Stomach (tissue), 9 donors: ENCODE data around the gene NFILZ. TPM values are rescaled to one million over a fixed set of nuclear protein-coding genes. Genes with fewer than 3 reads are reported as not detected.

Source experiments
- DNase-seq, 2 donors: peaks; one replicate each; pipeline versions ENCODE4 v3.0.0 to v3.0.0-alpha.2; 2013 to 2019
- H3K27ac ChIP-seq, 5 donors: fragments of 200-600 bp in 4 of 5; sonication (generic) in 4 of 5; one replicate each; pipeline ENCODE4 v1.5.1; 2013 to 2019; ENCODE audit warnings: mild to moderate bottlenecking in 1 of 5, moderate library complexity in 1 of 5
- H3K27me3 ChIP-seq, 3 donors: fragments of 200-600 bp; sonication (generic); one replicate each; pipeline ENCODE4 v1.5.1; 2017 to 2019; ENCODE audit warnings: mixed run types in 1 of 3
- H3K36me3 ChIP-seq, 4 donors: fragments of 200-600 bp; sonication (generic); 1 replicate in 3 of 4; 2 replicates in 1 of 4; pipeline ENCODE4 v1.5.1; 2016 to 2019
- H3K4me1 ChIP-seq, 4 donors: fragments of 200-600 bp; sonication (generic); one replicate each; pipeline ENCODE4 v1.5.1; 2016 to 2019
- H3K4me3 ChIP-seq, 4 donors: fragments of 200-600 bp; sonication (generic) in 3 of 4; one replicate each; pipeline ENCODE4 v1.5.1; 2016 to 2019; ENCODE audit warnings: mild to moderate bottlenecking in 1 of 4
- H3K9me3 ChIP-seq, 4 donors: fragments of 200-600 bp; sonication (generic); one replicate each; pipeline ENCODE4 v1.5.1; 2016 to 2019
- CTCF ChIP-seq, 7 experiments: fragments of 450-650 bp in 4 of 7; fragments of 200-600 bp in 3 of 7; sonication (generic) in 3 of 7; IDR thresholded peaks; one replicate each; pipeline ENCODE4 v1.5.1; 2016 to 2019; ENCODE audit warnings: antibody characterized with exemption in 7 of 7, control low read depth in 2 of 7, mild to moderate bottlenecking in 1 of 7
- EP300 ChIP-seq: sonication (generic); formaldehyde crosslinking; IDR thresholded peaks from one replicate; pipeline ENCODE4 v1.6.1; 2017; ENCODE audit warnings: antibody characterized with exemption
- POLR2A ChIP-seq, 4 donors: fragments of 450-650 bp; IDR thresholded peaks; one replicate each; pipeline ENCODE4 v1.6.1; 2016; ENCODE audit warnings: antibody characterized with exemption in 4 of 4, control low read depth in 2 of 4, mild to moderate bottlenecking in 1 of 4, moderate library complexity in 1 of 4
- POLR2AphosphoS5 ChIP-seq, 3 donors: sonication (generic); formaldehyde crosslinking; IDR thresholded peaks; one replicate each; pipeline ENCODE4 v1.6.1; 2016; ENCODE audit warnings: antibody characterized with exemption in 3 of 3
- WGBS, 5 donors: extraction: QIAGEN DNeasy Blood & Tissue Kit in 3 of 5; methylation state at CpG; one replicate each; pipeline versions ENCODE4 v1.1.5 to v1.1.7; 2013 to 2018; 5-methylcytosine and 5-hydroxymethylcytosine counted together
- intact Hi-C: fragments of 100-400 bp; cut with DNase I; formaldehyde crosslinking; loops from one replicate; pipeline ENCODE4 v1.15.1; 2023; ENCODE audit warnings: low total_unique reads
- polyA plus RNA-seq, 3 donors: library from polyadenylated mRNA; stranded (reverse); fragments of 200-250 nt; gene quantifications; one replicate each; pipeline ENCODE4 v1.2.3, GENCODE V29; 2013
- total RNA-seq, 5 donors: library from RNA; depleted of rRNA; stranded (reverse); fragments of >200 nt; gene quantifications; one replicate each; pipeline versions ENCODE4 v1.1.0 to v1.2.3, GENCODE V29; 2014 to 2016
- donor health status: healthy with polysubstance abuse.
- donor health status: Bipolar disorder and iron deficiency.
- donor health status: healthy.

The NFILZ gene
- total and polyA plus RNA-seq, 8 donors: not detected

GRCh38 chr19:8611391-8611876 is 19.0 kb upstream of the NFILZ start:
- DNase-seq: peak in 1 of 2 donors; percentile 66
- Histone ChIP-seq H3K27me3 (peaks cover 0 to 32% (median 8%) of the 10 kb centered on the region in 3 donors), H3K36me3 (no peaks in the 10 kb centered on the region), H3K27ac (peak overlapping the region in 4 of 5 donors; percentile 46 to 86 (median 50)), H3K4me3 (no peak overlapping the region), H3K4me1 (peaks cover 11 to 52% (median 35%) of the 10 kb centered on the region in 4 donors), H3K9me3 (no peaks in the 10 kb centered on the region)
- intact Hi-C loops: no loop called here
- TF ChIP-seq POLR2AphosphoS5 (IDR thresholded peaks at IDR 0.05): no peak
- no peak for TF ChIP-seq EP300
- no peak for TF ChIP-seq POLR2A (IDR thresholded peaks at IDR 0.05)
- TF ChIP-seq CTCF (IDR thresholded peaks at IDR 0.05): no peak
- WGBS, 5 donors: 36 to 45% (median 42%) methylated on average over 15 to 18 of the region's 18 CpGs

GRCh38 chr19:8611877-8612806 is 18.3 kb upstream of the NFILZ start:
- Histone ChIP-seq H3K9me3 (no peaks in the 10 kb centered on the region), H3K27me3 (peaks cover 0 to 38% (median 8%) of the 10 kb centered on the region in 3 donors), H3K36me3 (no peaks in the 10 kb centered on the region), H3K27ac (peak overlapping the region in 4 of 5 donors; percentile 46 to 86 (median 50)), H3K4me3 (no peak overlapping the region), H3K4me1 (peaks cover 11 to 47% (median 34%) of the 10 kb centered on the region in 4 donors)
- WGBS, 5 donors: 34 to 45% (median 42%) methylated on average over 10 to 12 of the region's 12 CpGs
- intact Hi-C loops: no loop called here
- peak in 1 of 2 donors; percentile 73 for DNase-seq
- TF ChIP-seq CTCF (IDR thresholded peaks at IDR 0.05) (no peak), POLR2A (IDR thresholded peaks at IDR 0.05) (no peak), EP300 (no peak)

GRCh38 chr19:8612807-8613171 is 17.6 kb upstream of the NFILZ start:
- Histone ChIP-seq H3K4me1 (peaks cover 11 to 42% (median 29%) of the 10 kb centered on the region in 4 donors), H3K36me3 (no peaks in the 10 kb centered on the region), H3K27me3 (peaks cover 0 to 44% (median 8%) of the 10 kb centered on the region in 3 donors), H3K27ac (peak overlapping the region in 1 of 5 donors; percentile 50), H3K9me3 (no peaks in the 10 kb centered on the region), H3K4me3 (no peak overlapping the region)
- no peak for DNase-seq
- no peak for TF ChIP-seq CTCF (IDR thresholded peaks at IDR 0.05)
- TF ChIP-seq POLR2A (IDR thresholded peaks at IDR 0.05): no peak
- no peak for TF ChIP-seq EP300
- no peak for TF ChIP-seq POLR2AphosphoS5 (IDR thresholded peaks at IDR 0.05)
- intact Hi-C loops: no loop called here
- WGBS, 5 donors: 41 to 64% (median 48%) methylated on average over 4 to 5 of the region's 5 CpGs

GRCh38 chr19:8614455-8614854 is 16.0 kb upstream of the NFILZ start:
- Histone ChIP-seq H3K9me3 (no peaks in the 10 kb centered on the region), H3K4me1 (peaks cover 4 to 26% (median 15%) of the 10 kb centered on the region in 4 donors), H3K36me3 (no peaks in the 10 kb centered on the region), H3K27me3 (peaks cover 0 to 32% (median 4%) of the 10 kb centered on the region in 3 donors), H3K27ac (no peak overlapping the region), H3K4me3 (no peak overlapping the region)
- no peak for DNase-seq
- intact Hi-C loops: no loop called here
- 73 to 82% (median 80%) methylated on average over 2 of the region's 2 CpGs for WGBS, 5 donors
- TF ChIP-seq EP300 (no peak), POLR2AphosphoS5 (IDR thresholded peaks at IDR 0.05) (no peak), POLR2A (IDR thresholded peaks at IDR 0.05) (no peak), CTCF (IDR thresholded peaks at IDR 0.05) (no peak)
